ENCODE measurements around the gene CCDC12.

GRCh38 chr3:46904303-46905212 lies 72.0 kb downstream of the CCDC12 start:
- TF ChIP-seq CTCF (IDR thresholded peaks at IDR 0.05) (no peak), POLR2AphosphoS5 (IDR thresholded peaks at IDR 0.05) (no peak)

Measured in gastroesophageal sphincter (tissue), 3 donors.